ENCODE results near the gene MORN1.

DNA sequence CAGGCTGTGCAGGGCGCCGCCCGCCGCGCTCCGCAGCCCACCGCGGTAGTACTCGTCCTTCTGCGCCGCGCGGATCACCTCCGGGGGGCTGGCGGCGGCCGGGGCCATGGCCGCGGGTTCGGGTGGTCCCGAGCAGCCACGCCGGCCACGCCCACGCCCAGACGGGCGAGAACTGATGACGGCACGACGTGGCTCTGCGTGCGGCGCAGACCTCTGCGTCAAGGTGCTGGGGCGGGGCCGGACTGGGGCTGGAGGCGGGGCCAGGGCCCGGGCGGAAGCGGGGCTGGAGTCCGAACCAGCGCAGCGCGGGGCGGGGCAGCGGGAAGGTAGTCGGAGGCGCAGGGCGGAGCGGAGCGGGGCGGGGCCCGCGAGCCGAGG, 21.0 kb upstream of the MORN1 start, which contains the start of gene PEX10:
- TF ChIP-seq POLR2A (IDR thresholded peaks at IDR 0.05; ENCODE audit: control extremely low read depth in 1 of 2, low read depth in 2 of 2, low read length in 2 of 2) = peak in 1 of 2 experiments; percentile 83; a peak in 2 of 3 replicates
- no peak for TF ChIP-seq EZH2 (IDR thresholded peaks at IDR 0.05; ENCODE audit: low read depth, low read length, severe bottlenecking)
- TF ChIP-seq SIN3A (conservative IDR thresholded peaks at IDR 0.05 in 1 of 2, IDR thresholded peaks at IDR 0.05 in 1 of 2; ENCODE audit: low read depth in 1 of 2, low read length in 2 of 2) = peak in 1 of 2 experiments; percentile 91; a peak in 1 of 4 replicates
- peak; percentile 45; the same call in 1 of the 2 replicates for TF ChIP-seq TBP (IDR thresholded peaks at IDR 0.05; ENCODE audit: low read depth, low read length)
- TF ChIP-seq EGR1 (IDR thresholded peaks at IDR 0.05; ENCODE audit: borderline replicate concordance, low read depth, low read length) = peak; percentile 82
- TF ChIP-seq, protein P1, sequence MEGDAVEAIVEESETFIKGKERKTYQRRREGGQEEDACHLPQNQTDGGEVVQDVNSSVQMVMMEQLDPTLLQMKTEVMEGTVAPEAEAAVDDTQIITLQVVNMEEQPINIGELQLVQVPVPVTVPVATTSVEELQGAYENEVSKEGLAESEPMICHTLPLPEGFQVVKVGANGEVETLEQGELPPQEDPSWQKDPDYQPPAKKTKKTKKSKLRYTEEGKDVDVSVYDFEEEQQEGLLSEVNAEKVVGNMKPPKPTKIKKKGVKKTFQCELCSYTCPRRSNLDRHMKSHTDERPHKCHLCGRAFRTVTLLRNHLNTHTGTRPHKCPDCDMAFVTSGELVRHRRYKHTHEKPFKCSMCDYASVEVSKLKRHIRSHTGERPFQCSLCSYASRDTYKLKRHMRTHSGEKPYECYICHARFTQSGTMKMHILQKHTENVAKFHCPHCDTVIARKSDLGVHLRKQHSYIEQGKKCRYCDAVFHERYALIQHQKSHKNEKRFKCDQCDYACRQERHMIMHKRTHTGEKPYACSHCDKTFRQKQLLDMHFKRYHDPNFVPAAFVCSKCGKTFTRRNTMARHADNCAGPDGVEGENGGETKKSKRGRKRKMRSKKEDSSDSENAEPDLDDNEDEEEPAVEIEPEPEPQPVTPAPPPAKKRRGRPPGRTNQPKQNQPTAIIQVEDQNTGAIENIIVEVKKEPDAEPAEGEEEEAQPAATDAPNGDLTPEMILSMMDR (IDR thresholded peaks at IDR 0.05; ENCODE audit: control extremely low read depth in 1 of 3, insufficient read depth in 1 of 3, low read depth in 1 of 3, low read length in 3 of 3) = no peak

Data from H1 (cell line).